Tibial nerve (tissue), 4 donors: ENCODE data around the gene TSPAN7. TPM values are rescaled to one million over a fixed set of nuclear protein-coding genes. Genes with fewer than 3 reads are reported as not detected.

Experiments used
- DNase-seq, 2 donors: peaks; one replicate each; pipeline ENCODE4 v3.0.0-alpha.2; 2019; ENCODE audit warnings: low spot score in 2 of 2
- H3K27ac ChIP-seq, 4 donors: fragments of 200-600 bp; sonication (generic) in 3 of 4; one replicate each; pipeline ENCODE4 v1.5.1; 2017 to 2019; ENCODE audit warnings: mild to moderate bottlenecking in 1 of 4
- H3K27me3 ChIP-seq, 2 donors: fragments of 200-600 bp; sonication (generic) in 1 of 2; one replicate each; pipeline versions ENCODE4 v1.5.1 to v1.6.0; 2017 to 2019
- H3K36me3 ChIP-seq, 3 donors: fragments of 200-600 bp; sonication (generic); one replicate each; pipeline ENCODE4 v1.5.1; 2018 to 2019
- H3K4me1 ChIP-seq, 4 donors: fragments of 200-600 bp; sonication (generic) in 3 of 4; one replicate each; pipeline ENCODE4 v1.5.1; 2017 to 2019
- H3K4me3 ChIP-seq, 4 donors: fragments of 200-600 bp; sonication (generic) in 3 of 4; one replicate each; pipeline ENCODE4 v1.5.1; 2017 to 2019; ENCODE audit warnings: mild to moderate bottlenecking in 1 of 4, moderate library complexity in 1 of 4
- H3K9me3 ChIP-seq, 4 donors: fragments of 200-600 bp; sonication (generic) in 3 of 4; one replicate each; pipeline ENCODE4 v1.5.1; 2017 to 2019
- CTCF ChIP-seq, 5 experiments: fragments of 200-600 bp in 3 of 5; fragments of 450-650 bp in 2 of 5; sonication (generic) in 3 of 5; IDR thresholded peaks; one replicate each; pipeline ENCODE4 v1.5.1; 2016 to 2019; ENCODE audit warnings: antibody characterized with exemption in 5 of 5, mild to moderate bottlenecking in 3 of 5, moderate library complexity in 2 of 5
- EP300 ChIP-seq, 2 donors: sonication (generic); formaldehyde crosslinking; IDR thresholded peaks; one replicate each; pipeline ENCODE4 v1.6.1; 2017; ENCODE audit warnings: antibody characterized with exemption in 2 of 2, mild to moderate bottlenecking in 1 of 2
- POLR2A ChIP-seq, 2 donors: fragments of 450-650 bp; IDR thresholded peaks; one replicate each; pipeline ENCODE4 v1.6.1; 2017; ENCODE audit warnings: antibody characterized with exemption in 2 of 2, mild to moderate bottlenecking in 2 of 2, moderate library complexity in 2 of 2
- WGBS, 2 donors: methylation state at CpG; one replicate each; pipeline ENCODE4 v1.1.5; 2018; 5-methylcytosine and 5-hydroxymethylcytosine counted together
- total RNA-seq, 4 donors: library from RNA; depleted of rRNA; stranded (reverse); fragments of >200 nt; gene quantifications; one replicate each; pipeline ENCODE4 v1.1.0, GENCODE V29; 2016

The TSPAN7 gene
- total RNA-seq, 4 donors from 2014 or later: 28.5 to 68.2 (median 40.5) TPM

- H3K27me3 ChIP-seq: peaks cover 0 to 4% of the 10 kb centered on the region in 2 donors
- no peak overlapping the region for H3K27ac ChIP-seq
- DNase-seq: no peak
- no peaks in the 10 kb centered on the region for H3K36me3 ChIP-seq
- no peak overlapping the region for H3K4me3 ChIP-seq
- H3K9me3 ChIP-seq: no peaks in the 10 kb centered on the region
- TF ChIP-seq POLR2A (IDR thresholded peaks at IDR 0.05) (no peak), CTCF (IDR thresholded peaks at IDR 0.05) (no peak), EP300 (IDR thresholded peaks at IDR 0.05) (no peak)
- WGBS, 2 donors: 91 to 100% methylated on average over 1 to 2 of the region's 2 CpGs
- peaks cover 0 to 3% (median 0%) of the 10 kb centered on the region in 4 donors for H3K4me1 ChIP-seq
Measured at GRCh38 chrX:38558686-38559085, 2.7 kb upstream of the TSPAN7 start.

- 59 to 62% methylated on average over 6 to 9 of the region's 9 CpGs for WGBS, 2 donors
- Histone ChIP-seq H3K9me3 (no peaks in the 10 kb centered on the region), H3K27me3 (peaks cover 0 to 4% of the 10 kb centered on the region in 2 donors), H3K36me3 (no peaks in the 10 kb centered on the region), H3K4me1 (peaks cover 0 to 3% (median 0%) of the 10 kb centered on the region in 4 donors), H3K27ac (peak overlapping the region in 1 of 4 donors; percentile 63), H3K4me3 (peak overlapping the region; percentile 23 to 63 (median 38))
- DNase-seq: no peak
- TF ChIP-seq EP300 (IDR thresholded peaks at IDR 0.05) (no peak), POLR2A (IDR thresholded peaks at IDR 0.05) (no peak), CTCF (IDR thresholded peaks at IDR 0.05) (no peak)
Measured at GRCh38 chrX:38560776-38561125, 591 bp upstream of the TSPAN7 start.

GRCh38 chrX:38561951-38562719, 793 bp downstream of the TSPAN7 start:
- H3K27me3 ChIP-seq: peaks cover 0 to 4% of the 10 kb centered on the region in 2 donors
- WGBS, 2 donors: 0 to 36% methylated on average over 23 to 38 of the region's 38 CpGs
- peak overlapping the region; percentile 32 to 63 (median 42) for H3K4me3 ChIP-seq
- H3K4me1 ChIP-seq: peaks cover 0 to 3% (median 0%) of the 10 kb centered on the region in 4 donors
- H3K27ac ChIP-seq: peak overlapping the region in 3 of 4 donors; percentile 34 to 78 (median 64)
- TF ChIP-seq CTCF (IDR thresholded peaks at IDR 0.05) (no peak), POLR2A (IDR thresholded peaks at IDR 0.05) (no peak), EP300 (IDR thresholded peaks at IDR 0.05) (no peak)
- no peaks in the 10 kb centered on the region for H3K36me3 ChIP-seq
- DNase-seq: no peak
- no peaks in the 10 kb centered on the region for H3K9me3 ChIP-seq

GRCh38 chrX:38563030-38563429, 1.7 kb downstream of the TSPAN7 start:
- H3K9me3 ChIP-seq: no peaks in the 10 kb centered on the region
- no peak for TF ChIP-seq EP300 (IDR thresholded peaks at IDR 0.05)
- peaks cover 0 to 3% (median 0%) of the 10 kb centered on the region in 4 donors for H3K4me1 ChIP-seq
- DNase-seq: no peak
- peaks cover 0 to 4% of the 10 kb centered on the region in 2 donors for H3K27me3 ChIP-seq
- H3K4me3 ChIP-seq: peak overlapping the region in 1 of 4 donors; percentile 63
- WGBS, 2 donors: 6 to 50% methylated on average over 2 to 5 of the region's 5 CpGs
- peak overlapping the region in 3 of 4 donors; percentile 34 to 78 (median 60) for H3K27ac ChIP-seq
- H3K36me3 ChIP-seq: no peaks in the 10 kb centered on the region

- no peak for DNase-seq
- no peak overlapping the region for H3K27ac ChIP-seq
- H3K4me1 ChIP-seq: no peaks in the 10 kb centered on the region
- no peaks in the 10 kb centered on the region for H3K9me3 ChIP-seq
- no peaks in the 10 kb centered on the region for H3K36me3 ChIP-seq
- no peaks in the 10 kb centered on the region for H3K27me3 ChIP-seq
- 68 to 84% methylated on average over 1 of the region's 1 CpG for WGBS, 2 donors
- H3K4me3 ChIP-seq: no peak overlapping the region
- TF ChIP-seq POLR2A (IDR thresholded peaks at IDR 0.05): no peak
- no peak for TF ChIP-seq EP300 (IDR thresholded peaks at IDR 0.05)
Measured at GRCh38 chrX:38570396-38570795, 9.1 kb downstream of the TSPAN7 start.

GRCh38 chrX:38571058-38571457, 9.7 kb downstream of the TSPAN7 start:
- Histone ChIP-seq H3K36me3 (no peaks in the 10 kb centered on the region), H3K27me3 (no peaks in the 10 kb centered on the region), H3K4me3 (no peak overlapping the region), H3K9me3 (no peaks in the 10 kb centered on the region), H3K27ac (no peak overlapping the region), H3K4me1 (no peaks in the 10 kb centered on the region)
- no peak for DNase-seq
- TF ChIP-seq CTCF (IDR thresholded peaks at IDR 0.05) (no peak), EP300 (IDR thresholded peaks at IDR 0.05) (no peak), POLR2A (IDR thresholded peaks at IDR 0.05) (no peak)
